OCI-LY7 (cell line): ENCODE results near the gene DENND1B.

ENCODE experiments used
- CTCF ChIP-seq: fragments of 200-600 bp; sonication (generic); conservative IDR thresholded peaks from 2 replicates; pipeline ENCODE4 v1.5.1; 2014; ENCODE audit warnings: mild to moderate bottlenecking, antibody characterized with exemption, low read length, moderate library complexity, mixed read lengths
- EZH2phosphoT487 ChIP-seq: fragments of 200-600 bp; sonication (generic); IDR thresholded peaks from 2 replicates; pipeline ENCODE4 v1.6.1; 2018; ENCODE audit warnings: low read depth, borderline replicate concordance, mild to moderate bottlenecking, mixed run types, antibody characterized with exemption, low read length, moderate library complexity, mixed read lengths

DNA sequence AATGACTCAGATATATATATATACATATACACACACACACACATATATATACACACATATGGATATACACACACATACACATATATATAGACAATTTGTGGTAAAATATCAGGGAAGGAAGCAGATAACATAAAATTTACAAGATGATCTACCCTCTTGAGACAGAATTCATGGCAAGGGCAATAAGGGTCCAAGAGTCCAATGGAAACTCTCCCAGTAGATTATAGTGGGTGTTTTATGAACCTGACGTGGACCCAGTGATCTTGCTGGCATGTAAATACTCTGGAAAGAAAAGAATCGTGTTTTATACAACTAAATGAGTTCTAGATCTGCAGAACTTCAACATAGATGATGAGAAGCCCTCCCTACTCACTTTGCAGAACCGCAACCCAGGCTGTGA is 49.3 kb downstream of the DENND1B start:
- TF ChIP-seq CTCF (no peak), EZH2phosphoT487 (no peak)
